ENCODE measurements around the gene ENKD1.
A peak's percentile ranks its signal among the peaks of the same experiment; 100 is the strongest.
"Not testable (repeated sequence)": the region's sequence is repeated elsewhere in the genome, so short reads cannot be mapped to it uniquely, and the experiment has no call there.

The ENKD1 gene

DNA sequence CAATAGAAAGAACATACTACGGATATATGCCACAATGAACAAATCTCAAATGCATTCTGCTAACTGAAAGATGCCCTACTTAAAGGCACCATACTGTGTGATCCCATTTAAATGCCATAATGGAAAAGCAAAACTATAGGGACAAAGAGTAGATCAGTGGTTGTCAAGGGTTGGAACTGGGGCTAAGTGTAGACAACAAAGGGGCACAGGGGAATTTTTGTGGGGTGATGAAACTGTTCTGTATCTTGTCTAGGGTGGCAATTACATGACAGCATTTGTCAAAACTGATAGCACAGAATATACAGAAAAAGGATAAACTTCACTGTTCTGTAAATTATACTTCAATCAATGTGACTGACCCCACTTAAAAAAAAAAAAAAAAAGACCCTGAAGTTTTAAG is 34.9 kb upstream of the ENKD1 start:
- no peak overlapping the region for H3K9ac ChIP-seq (ENCODE audit: low read length)
- no peak overlapping the region for H3K27ac ChIP-seq (ENCODE audit: low read depth, low read length)
- peaks cover 3% of the 10 kb centered on the region for H3K36me3 ChIP-seq (ENCODE audit: control insufficient read depth, insufficient read depth, low read length)
- H3K4me1 ChIP-seq (ENCODE audit: control insufficient read depth, insufficient read depth, low read length), result no peaks in the 10 kb centered on the region
- H3K4me3 ChIP-seq (ENCODE audit: low read length), result no peak overlapping the region
- no peaks in the 10 kb centered on the region for H3K27me3 ChIP-seq (ENCODE audit: control insufficient read depth, insufficient read depth, low read length)

DNA sequence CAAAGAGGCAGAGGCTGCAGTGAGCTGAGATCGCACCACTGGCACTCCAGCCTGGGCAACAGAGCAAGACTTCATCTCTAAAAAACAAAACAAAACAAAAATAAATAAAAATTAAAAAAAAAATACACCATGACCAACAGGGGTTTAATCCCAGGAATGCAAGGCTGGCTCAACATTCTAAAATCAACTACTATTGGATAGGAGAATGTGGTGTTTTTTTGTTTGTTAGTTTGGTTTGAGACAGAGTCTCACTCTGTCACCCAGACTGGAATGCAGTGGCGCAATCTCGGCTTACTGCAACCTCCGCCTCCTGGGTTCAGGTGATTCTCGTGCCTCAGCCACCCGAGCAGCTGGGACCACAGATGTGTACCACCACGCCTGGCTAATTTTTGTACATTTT is 32.7 kb upstream of the ENKD1 start:
- Histone ChIP-seq H3K27me3 (ENCODE audit: control insufficient read depth, insufficient read depth, low read length) (no peaks in the 10 kb centered on the region), H3K36me3 (ENCODE audit: control insufficient read depth, insufficient read depth, low read length) (peaks cover 3% of the 10 kb centered on the region), H3K27ac (ENCODE audit: low read depth, low read length) (no peak overlapping the region), H3K9ac (ENCODE audit: low read length) (no peak overlapping the region), H3K4me3 (ENCODE audit: low read length) (no peak overlapping the region), H3K4me1 (ENCODE audit: control insufficient read depth, insufficient read depth, low read length) (no peaks in the 10 kb centered on the region)

DNA sequence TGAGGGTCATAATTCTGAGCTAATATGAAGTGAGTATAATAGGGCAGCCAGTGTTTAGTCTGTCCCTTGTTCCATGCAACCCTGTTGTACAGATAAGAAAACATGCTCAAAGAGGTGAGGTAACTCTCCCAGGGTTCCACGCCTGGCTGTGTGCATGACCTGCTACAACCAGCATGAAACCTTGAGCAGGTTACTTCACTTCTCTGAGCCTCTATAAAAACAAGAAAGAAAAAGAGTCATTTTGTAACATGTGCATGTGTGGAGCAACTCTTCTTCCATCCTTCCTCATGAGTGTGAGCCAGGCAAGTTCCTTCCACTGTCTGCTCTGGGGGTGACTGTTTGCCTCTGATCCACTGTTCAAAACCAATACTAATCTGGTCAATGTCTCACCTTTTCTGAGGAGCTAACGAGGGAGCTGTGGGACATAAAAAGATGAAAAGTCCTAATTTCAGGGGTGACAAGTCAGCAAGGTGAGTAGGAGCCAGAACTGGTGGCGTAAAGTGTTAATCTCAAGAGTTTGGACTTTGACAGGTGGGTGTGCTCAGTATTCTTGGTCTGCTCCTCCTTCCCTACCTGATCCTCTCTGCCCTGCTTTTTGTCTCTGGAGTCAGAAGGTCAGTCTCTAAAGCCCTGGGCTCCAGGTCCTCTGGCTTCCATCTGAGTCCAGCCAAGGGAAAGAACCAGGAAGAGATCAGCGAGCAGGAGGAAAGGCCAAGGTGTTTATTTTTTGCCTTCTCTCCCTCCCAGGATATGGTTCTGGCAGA is 31.1 kb upstream of the ENKD1 start:
- no peaks in the 10 kb centered on the region for H3K27me3 ChIP-seq (ENCODE audit: control insufficient read depth, insufficient read depth, low read length)
- peaks cover 3% of the 10 kb centered on the region for H3K36me3 ChIP-seq (ENCODE audit: control insufficient read depth, insufficient read depth, low read length)
- no peak overlapping the region for H3K4me3 ChIP-seq (ENCODE audit: low read length)
- H3K9ac ChIP-seq (ENCODE audit: low read length), result no peak overlapping the region
- H3K4me1 ChIP-seq (ENCODE audit: control insufficient read depth, insufficient read depth, low read length), result no peaks in the 10 kb centered on the region
- no peak overlapping the region for H3K27ac ChIP-seq (ENCODE audit: low read depth, low read length)

DNA sequence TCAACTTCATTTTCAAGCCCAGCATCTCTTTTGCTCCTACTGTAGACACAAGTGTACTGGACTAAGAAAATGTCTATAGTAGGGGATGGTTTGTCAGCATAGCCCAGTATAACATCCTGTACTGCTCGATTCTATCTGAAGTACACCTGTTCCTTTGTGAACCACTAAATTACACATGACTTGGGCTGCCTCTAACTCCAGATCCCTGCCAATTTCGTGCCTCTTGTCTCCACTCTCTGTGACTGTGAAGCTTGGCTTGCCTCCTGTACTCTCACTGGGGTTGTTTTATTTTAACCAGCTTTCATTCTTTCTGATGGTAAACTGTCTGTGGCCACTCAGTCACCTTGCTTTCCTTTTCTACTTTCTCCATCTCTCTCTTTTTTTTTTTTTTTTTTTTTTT is 28.1 kb upstream of the ENKD1 start:
- H3K36me3 ChIP-seq (ENCODE audit: control insufficient read depth, insufficient read depth, low read length), result no peaks in the 10 kb centered on the region
- no peak overlapping the region for H3K27ac ChIP-seq (ENCODE audit: low read depth, low read length)
- H3K4me1 ChIP-seq (ENCODE audit: control insufficient read depth, insufficient read depth, low read length), result no peaks in the 10 kb centered on the region
- no peak overlapping the region for H3K9ac ChIP-seq (ENCODE audit: low read length)
- no peak overlapping the region for H3K4me3 ChIP-seq (ENCODE audit: low read length)
- no peaks in the 10 kb centered on the region for H3K27me3 ChIP-seq (ENCODE audit: control insufficient read depth, insufficient read depth, low read length)

DNA sequence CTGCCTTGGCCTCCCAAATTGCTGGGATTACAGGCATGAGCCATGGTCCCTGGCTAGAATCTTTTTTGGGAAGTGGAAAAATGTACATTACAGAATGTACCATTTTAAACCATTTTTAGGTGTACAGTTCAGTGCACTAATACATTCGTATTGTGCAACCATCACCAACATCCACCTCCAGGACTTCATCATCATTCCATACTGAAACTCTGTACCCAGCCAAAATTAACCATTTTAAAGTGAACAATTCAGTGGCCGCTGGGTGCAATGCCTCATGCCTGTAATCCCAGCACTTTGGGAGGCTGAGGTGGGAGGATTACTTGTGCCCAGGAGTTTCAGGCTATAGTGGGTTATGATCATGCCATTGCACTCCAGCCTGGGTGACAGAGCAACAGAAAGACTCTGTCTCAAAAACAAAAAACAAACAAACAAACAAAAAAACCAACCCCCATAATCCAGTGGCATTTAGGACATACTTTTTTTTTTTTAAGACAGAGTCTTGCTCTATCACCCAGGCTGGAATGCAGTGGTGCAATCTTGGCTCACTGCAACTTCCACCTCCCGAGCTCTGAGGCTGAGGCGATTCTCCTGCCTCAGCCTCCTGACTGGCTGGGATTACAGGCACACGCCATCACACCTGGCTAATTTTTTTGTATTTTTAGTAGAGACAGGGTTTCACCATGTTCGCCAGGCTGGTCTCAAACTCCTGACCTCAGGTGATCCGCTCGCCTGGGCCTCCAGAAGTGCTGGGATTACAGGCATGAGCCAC is 27.2 kb upstream of the ENKD1 start:
- H3K9ac ChIP-seq (ENCODE audit: low read length); H3K4me3 ChIP-seq (ENCODE audit: low read length); H3K4me1 ChIP-seq (ENCODE audit: control insufficient read depth, insufficient read depth, low read length); H3K36me3 ChIP-seq (ENCODE audit: control insufficient read depth, insufficient read depth, low read length); H3K27me3 ChIP-seq (ENCODE audit: control insufficient read depth, insufficient read depth, low read length); H3K27ac ChIP-seq (ENCODE audit: low read depth, low read length): not testable (repeated sequence)

DNA sequence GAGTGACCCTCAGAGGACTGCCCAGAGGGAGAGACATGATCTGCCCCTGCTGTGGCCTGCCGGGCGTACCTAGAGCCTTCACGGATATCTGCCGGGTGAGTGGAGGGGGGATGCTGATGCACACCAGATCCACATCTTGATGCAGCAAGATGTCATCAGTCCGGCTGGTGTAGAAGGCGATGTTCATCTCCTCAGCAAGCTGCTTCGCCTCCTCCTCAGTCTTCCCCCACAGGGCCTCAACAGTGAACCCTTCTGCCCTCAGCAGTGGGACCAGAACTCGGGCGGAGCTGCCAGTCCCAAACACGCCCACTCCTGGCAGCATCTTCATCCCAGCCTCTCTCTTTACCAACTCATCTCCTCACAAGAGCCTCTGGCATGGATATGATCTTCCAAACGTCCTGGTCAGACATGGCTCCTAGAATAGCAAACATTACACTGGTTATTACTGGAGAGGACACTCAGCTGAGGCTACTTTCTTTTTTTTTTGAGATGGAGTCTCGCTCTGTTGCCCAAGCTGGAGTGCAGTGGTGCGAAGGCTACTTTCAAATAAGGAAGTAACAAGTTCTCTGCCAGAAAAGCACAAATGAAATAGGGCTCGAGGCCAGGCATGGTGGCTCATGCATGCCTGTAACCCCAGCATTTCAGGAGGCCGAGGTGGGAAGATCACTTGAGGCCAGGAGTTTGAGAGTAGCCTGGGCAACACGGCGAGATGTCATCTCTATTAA is 19.0 kb upstream of the ENKD1 start:
- H3K9ac ChIP-seq (ENCODE audit: low read length), result no peak overlapping the region
- no peaks in the 10 kb centered on the region for H3K4me1 ChIP-seq (ENCODE audit: control insufficient read depth, insufficient read depth, low read length)
- H3K27ac ChIP-seq (ENCODE audit: low read depth, low read length), result no peak overlapping the region
- H3K4me3 ChIP-seq (ENCODE audit: low read length), result no peak overlapping the region
- H3K36me3 ChIP-seq (ENCODE audit: control insufficient read depth, insufficient read depth, low read length), result peaks cover 11% of the 10 kb centered on the region
- no peaks in the 10 kb centered on the region for H3K27me3 ChIP-seq (ENCODE audit: control insufficient read depth, insufficient read depth, low read length)

DNA sequence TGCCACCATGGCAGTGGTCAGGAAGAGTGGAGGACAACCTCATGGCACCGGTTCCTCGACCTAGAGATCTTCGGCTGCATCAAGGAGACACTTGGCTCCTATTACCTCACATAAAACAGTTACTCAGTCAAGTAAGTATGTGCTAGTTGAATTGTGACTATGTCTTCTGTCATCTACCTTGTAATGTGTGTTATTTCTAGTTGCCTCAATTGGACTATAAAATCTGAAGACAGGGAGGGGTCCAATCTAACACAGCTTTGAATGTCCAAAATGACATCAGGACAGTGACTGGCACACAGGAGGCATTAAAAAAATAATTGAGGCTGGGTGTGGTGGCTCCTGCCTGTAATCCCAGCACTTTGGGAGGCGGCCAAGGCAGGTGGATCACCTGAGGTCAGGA is 17.2 kb upstream of the ENKD1 start:
- Histone ChIP-seq H3K27ac (ENCODE audit: low read depth, low read length) (no peak overlapping the region), H3K36me3 (ENCODE audit: control insufficient read depth, insufficient read depth, low read length) (peaks cover 11% of the 10 kb centered on the region), H3K4me3 (ENCODE audit: low read length) (no peak overlapping the region), H3K27me3 (ENCODE audit: control insufficient read depth, insufficient read depth, low read length) (no peaks in the 10 kb centered on the region), H3K9ac (ENCODE audit: low read length) (no peak overlapping the region), H3K4me1 (ENCODE audit: control insufficient read depth, insufficient read depth, low read length) (no peaks in the 10 kb centered on the region)

DNA sequence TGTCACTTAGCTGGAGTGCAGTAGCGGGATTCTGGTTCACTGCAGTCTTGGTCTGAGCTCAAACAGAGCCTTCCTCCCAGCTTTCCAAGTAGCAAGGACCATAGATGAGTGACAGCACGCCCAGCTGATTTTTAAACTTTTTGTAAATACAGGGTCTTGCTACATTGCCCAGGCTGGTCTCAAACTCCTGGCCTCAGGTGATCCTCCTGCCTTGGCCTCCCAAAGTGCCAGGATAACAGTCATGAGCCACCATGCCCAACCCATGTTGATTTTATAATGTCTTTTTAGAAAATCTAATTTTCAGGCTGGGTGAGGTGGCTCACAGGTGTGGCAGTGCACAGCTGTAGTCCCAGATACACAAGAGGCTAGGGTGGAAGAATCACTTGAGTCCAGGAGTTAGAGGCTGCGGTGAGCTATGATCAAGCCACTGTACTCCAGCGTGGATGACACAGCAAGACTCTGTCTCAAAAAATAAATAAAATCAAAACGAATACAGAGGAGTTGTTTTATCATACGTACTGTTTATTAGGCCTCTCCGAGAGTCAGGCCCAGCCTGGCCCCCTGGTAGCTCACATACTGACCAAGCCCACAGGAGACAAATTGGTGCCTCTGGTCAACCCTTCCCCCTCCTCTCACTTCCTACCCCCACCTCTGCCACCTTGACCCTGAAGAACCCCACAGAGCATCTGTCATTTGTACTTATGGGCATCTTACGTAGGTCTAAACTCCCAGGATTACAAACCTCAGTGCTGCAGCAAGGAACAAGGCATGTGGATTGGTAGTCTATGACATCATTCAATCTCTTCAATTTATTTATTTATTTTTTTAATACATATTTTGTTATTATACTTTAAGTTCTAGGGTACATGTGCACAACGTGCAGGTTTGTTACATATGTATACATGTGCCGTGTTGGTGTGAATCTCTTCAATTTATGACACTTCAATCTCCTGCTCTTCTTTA is 13.7 kb upstream of the ENKD1 start:
- Histone ChIP-seq H3K4me3 (ENCODE audit: low read length) (no peak overlapping the region), H3K27ac (ENCODE audit: low read depth, low read length) (no peak overlapping the region), H3K36me3 (ENCODE audit: control insufficient read depth, insufficient read depth, low read length) (peaks cover 8% of the 10 kb centered on the region), H3K4me1 (ENCODE audit: control insufficient read depth, insufficient read depth, low read length) (no peaks in the 10 kb centered on the region), H3K9ac (ENCODE audit: low read length) (no peak overlapping the region), H3K27me3 (ENCODE audit: control insufficient read depth, insufficient read depth, low read length) (no peaks in the 10 kb centered on the region)

DNA sequence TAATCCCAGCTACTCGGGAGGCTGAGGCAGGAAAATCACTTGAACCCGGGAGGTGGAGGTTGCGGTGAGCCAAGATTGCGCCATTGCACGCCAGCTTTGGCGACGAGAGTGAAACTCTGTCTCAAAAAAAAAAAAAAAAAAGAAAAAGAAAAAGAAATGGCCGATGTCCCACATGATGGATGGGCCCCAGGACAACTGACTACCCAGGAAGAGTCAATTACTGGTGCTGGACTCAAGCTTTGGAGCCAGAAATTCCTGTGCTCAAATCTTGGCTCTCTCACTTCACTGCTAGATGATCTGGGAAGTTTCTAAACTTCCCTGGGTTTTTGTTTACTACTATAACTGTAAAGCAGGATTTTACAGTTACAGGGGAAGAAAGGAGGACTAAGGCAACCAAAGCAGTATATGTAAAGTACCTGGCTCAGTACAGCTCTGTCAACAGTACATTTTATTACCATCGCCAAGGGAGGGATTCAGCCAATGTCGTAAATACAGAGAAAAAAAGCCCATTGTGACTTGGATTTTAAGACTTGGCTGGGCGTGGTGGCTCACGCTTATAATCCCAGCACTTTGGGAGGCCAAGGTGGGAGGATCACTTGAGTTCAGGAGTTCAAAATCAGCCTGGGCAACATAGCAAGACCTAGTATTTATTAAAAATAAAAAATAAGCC is 11.9 kb upstream of the ENKD1 start:
- no peaks in the 10 kb centered on the region for H3K27me3 ChIP-seq (ENCODE audit: control insufficient read depth, insufficient read depth, low read length)
- no peak overlapping the region for H3K4me3 ChIP-seq (ENCODE audit: low read length)
- no peak overlapping the region for H3K9ac ChIP-seq (ENCODE audit: low read length)
- peak overlapping the region; percentile 33 for H3K27ac ChIP-seq (ENCODE audit: low read depth, low read length)
- H3K4me1 ChIP-seq (ENCODE audit: control insufficient read depth, insufficient read depth, low read length), result peaks cover 2% of the 10 kb centered on the region
- H3K36me3 ChIP-seq (ENCODE audit: control insufficient read depth, insufficient read depth, low read length), result peaks cover 2% of the 10 kb centered on the region

DNA sequence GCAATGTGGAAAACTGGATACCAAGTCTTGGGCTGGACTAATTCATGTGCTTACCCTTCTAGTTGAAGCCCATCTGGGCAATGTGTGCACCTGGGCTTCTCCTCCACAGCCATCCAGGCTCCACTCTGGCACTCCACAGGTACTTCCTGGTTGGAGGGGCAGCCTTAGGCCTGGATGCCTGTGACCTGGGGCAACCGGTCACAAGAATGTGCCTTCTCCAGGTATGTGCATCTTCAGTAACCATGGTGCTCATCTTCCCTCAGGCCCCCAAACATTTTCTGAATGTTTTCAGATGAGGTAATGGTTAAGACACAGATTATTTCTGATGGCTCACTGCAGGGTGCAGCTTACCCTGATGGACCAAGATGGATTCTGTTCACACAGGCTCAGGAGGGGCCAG is 11.2 kb upstream of the ENKD1 start:
- H3K9ac ChIP-seq (ENCODE audit: low read length), result no peak overlapping the region
- no peaks in the 10 kb centered on the region for H3K27me3 ChIP-seq (ENCODE audit: control insufficient read depth, insufficient read depth, low read length)
- H3K4me1 ChIP-seq (ENCODE audit: control insufficient read depth, insufficient read depth, low read length), result peaks cover 2% of the 10 kb centered on the region
- H3K27ac ChIP-seq (ENCODE audit: low read depth, low read length), result no peak overlapping the region
- H3K4me3 ChIP-seq (ENCODE audit: low read length), result no peak overlapping the region
- no peaks in the 10 kb centered on the region for H3K36me3 ChIP-seq (ENCODE audit: control insufficient read depth, insufficient read depth, low read length)

DNA sequence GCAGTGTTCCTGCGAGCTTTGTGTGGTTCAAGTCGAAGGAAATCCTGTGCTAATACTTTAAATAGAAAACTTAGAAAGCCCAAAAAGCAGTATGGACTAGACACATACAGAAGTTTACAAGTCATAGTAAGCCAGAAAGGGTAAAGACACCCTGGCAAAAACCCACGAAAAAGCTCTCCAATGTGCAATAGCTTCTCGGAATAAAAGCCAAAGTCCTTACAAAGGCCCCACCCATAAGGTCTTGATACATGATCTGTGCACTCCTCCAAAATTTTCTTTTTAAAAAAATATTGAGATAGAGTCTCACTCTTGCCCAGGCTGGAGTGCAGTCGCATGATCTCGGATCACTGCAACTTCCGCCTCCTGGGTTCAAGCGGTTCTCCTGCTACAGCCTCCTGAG is 10.4 kb upstream of the ENKD1 start:
- no peak overlapping the region for H3K27ac ChIP-seq (ENCODE audit: low read depth, low read length)
- no peaks in the 10 kb centered on the region for H3K36me3 ChIP-seq (ENCODE audit: control insufficient read depth, insufficient read depth, low read length)
- no peak overlapping the region for H3K9ac ChIP-seq (ENCODE audit: low read length)

More for the DNA sequence above, 10.4 kb upstream of the ENKD1 start:
- H3K4me1 ChIP-seq (ENCODE audit: control insufficient read depth, insufficient read depth, low read length), result peaks cover 2% of the 10 kb centered on the region
- no peaks in the 10 kb centered on the region for H3K27me3 ChIP-seq (ENCODE audit: control insufficient read depth, insufficient read depth, low read length)
- H3K4me3 ChIP-seq (ENCODE audit: low read length), result no peak overlapping the region

All from rectal smooth muscle tissue (tissue), 1 donor.